HG02588 (cell line): Measurements from ENCODE around the gene USP40.

Experiments
- ATAC-seq: cut with Tn5 transposase; IDR thresholded peaks from one replicate; pipeline ENCODE4 v1.9.1; 2021; ENCODE audit warnings: mild to moderate bottlenecking, moderate library complexity; ENCODE audit not compliant: unreplicated experiment

Gene USP40

DNA sequence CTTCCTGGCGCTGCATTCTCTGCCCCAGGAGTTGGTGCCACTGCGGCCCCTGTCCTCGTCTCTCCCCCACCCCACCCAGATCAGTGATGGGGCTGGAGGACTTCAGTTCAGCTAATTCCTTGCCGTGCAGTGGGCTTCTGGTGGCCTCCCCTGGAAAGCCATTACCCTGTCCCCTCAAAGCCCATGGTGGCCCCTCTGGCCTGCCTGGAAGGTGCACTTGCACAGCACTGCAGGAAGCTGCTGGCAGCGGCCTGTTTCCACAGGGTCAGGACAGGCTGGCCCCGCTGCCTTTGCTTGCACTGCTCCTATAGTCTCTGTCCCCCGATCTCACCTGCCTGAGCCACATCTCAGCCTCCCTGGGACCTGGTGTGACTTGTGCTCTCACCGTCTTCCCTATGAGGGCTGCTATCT is 105.1 kb downstream of the USP40 start:
- ATAC-seq: no peak

DNA sequence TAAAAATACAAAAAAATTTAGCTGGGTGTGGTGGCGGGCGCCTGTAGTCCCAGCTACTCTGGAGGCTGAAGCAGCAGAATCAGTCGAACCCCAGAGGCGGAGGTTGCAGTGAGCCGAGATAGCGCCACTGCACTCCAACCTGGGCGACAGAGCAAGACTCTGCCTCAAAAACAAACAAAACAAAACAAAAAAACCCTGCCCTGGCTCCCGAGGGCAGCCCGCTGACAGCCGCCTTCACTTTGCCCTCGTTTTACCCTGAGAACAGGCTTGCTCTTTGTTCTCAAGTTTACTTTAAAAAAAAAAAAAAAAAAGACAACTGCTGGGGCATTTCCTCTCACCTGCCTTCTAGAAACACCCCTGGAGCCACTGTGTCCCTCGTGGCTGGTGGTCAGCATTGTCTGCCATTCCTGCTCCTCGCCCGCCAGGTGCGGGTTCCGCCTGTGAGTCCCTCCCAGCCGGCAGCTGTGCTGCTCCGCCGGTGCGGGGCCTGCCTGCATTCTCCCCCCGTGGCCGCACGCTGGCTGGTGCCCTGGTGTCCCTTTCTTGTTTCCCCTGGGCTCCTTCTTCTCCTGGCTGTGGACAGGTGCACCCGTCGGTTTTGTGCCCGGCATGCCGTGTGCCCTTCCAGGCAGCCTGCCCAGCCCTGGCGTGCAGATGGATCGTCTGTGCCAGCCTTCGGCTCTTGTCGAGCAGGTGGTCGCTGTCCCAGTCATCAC is 105.7 kb downstream of the USP40 start:
- no peak for ATAC-seq

DNA sequence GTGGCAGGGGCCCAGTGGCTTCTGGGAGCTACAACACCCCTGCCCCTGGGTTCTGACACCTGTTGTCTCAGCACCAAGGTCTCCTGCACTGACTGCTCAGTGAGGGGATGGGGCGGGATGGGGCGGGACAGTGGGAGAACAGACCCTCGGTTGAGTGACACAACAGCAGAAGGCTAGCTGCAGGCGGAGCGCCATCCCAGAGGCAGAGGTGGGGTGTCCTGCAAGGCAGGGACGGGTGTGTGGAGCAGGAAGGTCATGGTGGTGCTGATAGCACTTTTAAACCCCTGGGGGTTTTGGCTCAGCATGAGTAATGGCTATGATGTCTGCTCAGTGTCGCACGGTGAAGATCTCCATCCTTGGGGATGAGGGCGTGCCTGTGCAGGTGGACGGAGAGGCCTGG is 107.2 kb downstream of the USP40 start:
- no peak for ATAC-seq

DNA sequence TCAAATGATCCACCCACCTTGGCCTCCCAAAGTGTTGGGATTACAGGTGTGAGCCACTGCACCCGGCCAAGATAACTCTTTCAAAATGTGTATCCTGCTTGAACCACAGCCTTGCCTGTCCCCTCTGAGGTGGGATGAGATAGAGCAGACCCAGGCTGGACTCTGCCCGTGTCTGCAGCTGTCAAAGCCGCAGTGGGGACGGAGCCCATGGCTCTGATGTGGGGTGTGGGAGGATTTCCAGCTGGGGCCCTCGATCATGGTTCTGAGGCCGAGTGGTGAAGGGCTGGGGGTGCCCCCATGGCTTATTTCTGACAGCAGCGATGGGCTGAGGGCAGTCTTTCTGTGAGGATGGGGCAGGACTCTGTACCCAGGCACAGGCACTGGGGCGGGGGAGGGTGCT is 107.8 kb downstream of the USP40 start:
- ATAC-seq: no peak

DNA sequence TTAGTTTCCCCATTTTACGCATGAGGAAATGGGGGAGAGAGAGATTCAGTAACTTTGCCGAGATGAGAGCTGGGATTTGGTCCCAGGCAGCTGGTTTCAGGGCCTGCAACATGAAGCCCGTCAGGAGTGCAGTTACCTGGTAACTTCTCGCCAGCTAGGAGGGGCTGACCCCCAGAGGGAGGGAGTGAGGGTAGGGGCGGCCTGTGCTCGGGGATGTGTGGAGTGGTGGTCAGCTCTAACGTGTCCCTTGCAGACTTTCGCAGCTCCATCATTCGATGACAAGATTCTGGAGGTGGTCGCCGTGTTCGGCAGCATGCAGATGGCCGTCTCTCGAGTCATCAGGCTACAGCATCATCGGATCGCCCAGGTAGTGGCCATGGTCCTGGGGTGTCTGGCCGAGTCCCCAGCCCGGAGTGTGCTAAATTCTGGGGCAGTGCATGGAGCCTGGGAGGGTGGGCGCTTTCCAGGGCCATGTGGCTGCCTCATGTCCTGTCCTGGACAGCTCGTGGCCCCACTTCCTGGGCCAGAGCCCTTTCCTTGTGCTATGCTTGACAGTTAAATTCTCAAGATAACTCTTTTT is 108.5 kb downstream of the USP40 start:
- no peak for ATAC-seq

DNA sequence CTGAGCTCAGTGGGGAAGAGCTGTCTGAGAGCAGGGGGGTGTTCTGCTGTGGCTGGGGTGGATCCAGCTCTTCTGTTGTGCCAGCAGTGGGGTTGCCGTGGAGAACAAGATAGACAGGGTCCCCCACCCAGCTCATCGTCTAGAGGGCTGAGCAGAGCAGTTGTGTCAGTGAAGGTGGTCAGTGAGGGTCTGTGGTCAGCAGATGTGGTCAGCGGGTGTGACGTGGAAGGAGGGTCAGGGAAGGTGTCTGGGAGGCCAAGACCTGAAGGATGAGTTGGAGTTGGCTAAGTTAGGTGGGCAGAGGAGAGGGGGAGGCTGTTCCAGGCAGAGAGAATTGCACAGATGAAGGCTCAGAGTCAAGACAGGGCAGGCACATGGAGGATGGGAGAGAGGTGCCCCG is 109.2 kb downstream of the USP40 start:
- no peak for ATAC-seq

DNA sequence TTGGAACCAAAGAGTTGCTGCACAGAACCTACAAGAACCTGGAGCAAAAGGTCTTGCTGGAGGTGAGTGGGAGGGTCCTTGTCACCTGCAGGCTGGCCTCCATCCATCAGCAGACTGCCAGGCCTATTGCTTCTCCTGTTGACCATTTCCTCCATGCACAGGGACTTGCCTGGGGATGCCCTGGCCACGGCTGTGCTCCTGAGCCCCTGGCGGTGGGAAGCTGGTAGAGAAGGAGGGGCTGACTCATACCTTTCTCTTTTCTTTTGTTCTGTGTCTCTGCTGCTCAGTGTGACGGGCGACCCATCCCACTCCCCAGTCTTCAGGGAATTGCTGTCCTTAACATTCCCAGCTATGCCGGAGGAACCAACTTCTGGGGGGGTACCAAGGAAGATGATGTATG is 109.6 kb downstream of the USP40 start:
- ATAC-seq: no peak

DNA sequence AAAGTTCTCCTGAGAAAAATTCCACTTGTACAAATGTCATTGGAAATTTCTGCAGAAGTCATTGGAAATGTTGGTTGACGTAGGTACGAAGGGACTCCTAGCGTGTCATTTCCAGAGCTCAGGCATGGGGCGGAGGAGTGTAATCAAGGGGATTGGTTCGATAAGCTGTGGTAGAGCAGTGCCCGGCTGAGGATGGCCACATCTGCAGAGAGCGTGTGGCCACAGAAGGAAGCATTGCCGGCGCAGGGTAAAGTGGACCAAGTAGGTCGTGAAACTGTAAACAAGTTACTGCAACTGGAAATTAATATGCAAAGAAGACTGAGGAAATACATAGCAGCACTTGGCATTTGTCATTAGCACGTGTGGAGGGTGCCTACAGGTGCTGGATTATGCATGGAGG is 110.5 kb downstream of the USP40 start:
- no peak for ATAC-seq

GRCh38 chr2:233455491-233455890 is 111.1 kb downstream of the USP40 start:
- ATAC-seq: no peak

DNA sequence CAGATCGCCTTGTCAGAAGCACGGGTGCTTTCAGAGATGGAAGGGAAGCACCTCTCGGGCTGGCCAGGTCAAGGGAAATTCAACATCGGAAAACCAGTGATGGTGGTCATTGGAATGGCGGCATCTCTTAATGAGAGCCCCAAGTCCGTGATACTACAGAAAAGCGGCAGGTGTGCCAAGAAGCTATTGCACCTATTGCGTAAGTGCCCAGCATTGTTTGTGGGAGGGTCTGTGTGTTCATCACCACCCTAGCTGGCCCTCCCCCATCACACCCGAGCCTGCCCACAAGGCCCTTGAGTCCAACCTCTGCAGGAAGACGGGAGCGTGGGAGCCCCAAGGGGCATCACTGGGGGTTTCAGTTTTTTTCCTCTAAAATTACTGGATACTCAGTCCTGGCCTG is 111.6 kb downstream of the USP40 start:
- no peak for ATAC-seq

GRCh38 chr2:233453916-233454315 is 112.7 kb downstream of the USP40 start:
- no peak for ATAC-seq

DNA sequence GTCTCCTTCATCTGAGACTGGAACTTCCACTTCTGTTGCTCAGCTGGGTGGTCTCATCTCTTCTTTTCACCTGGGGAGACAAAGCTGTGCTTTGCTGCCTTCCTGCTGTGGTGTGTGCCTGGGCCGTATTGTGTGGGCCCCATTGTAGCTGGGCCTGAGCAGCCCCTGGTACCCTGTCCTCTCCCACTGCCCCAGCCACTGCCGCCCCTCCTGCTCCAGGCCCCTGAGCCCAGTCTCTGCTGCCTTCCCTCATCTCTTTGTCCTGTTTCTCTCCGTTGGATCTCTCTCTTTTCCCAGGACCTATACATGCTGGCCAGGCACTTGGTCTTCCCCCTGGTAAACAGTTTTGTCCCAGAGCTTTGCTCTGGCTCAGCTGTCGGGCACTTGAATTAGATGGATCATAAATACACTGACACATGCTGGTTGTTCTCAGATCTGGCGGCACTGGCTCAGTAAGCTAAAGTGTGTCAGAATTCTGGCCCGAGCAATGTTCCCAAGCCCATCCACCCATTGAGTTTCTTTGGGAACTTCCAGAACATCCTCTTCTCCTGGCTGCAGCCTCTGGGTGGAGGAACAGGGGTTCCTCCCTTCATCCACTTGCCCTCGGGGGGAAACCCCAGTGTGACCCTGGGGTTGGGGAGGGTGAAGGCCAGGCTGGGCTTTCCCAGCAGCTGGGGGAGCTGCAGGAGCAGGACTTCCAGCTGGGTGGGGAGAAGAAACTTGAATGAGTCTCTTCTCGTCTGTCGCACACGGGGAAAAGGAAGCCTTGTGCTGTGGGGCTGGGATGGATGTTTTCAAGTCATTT is 113.3 kb downstream of the USP40 start:
- no peak for ATAC-seq

DNA sequence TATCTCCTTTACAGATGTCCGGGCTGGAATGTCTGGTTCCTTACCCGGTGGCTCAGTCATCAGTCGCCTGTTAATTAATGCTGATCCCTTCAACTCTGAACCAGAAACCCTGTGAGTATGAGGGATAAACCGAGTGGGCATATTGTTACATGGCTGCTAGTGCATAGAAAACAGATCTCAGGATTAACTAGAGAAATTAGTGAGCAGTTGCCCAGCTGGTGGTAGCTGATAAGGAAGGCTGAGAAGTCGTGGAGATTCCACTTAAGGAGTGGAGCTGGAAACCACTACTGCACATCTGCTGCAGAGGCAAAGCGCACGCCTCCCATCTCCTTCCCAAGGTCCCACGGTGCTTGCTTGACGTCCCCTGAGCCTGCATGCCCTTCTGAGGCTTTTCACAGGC is 114.6 kb downstream of the USP40 start:
- ATAC-seq: no peak

- ATAC-seq: no peak
Observed at GRCh38 chr2:233450864-233451575, 115.6 kb downstream of the USP40 start.

GRCh38 chr2:233449921-233450863 is 116.4 kb downstream of the USP40 start:
- ATAC-seq: no peak

DNA sequence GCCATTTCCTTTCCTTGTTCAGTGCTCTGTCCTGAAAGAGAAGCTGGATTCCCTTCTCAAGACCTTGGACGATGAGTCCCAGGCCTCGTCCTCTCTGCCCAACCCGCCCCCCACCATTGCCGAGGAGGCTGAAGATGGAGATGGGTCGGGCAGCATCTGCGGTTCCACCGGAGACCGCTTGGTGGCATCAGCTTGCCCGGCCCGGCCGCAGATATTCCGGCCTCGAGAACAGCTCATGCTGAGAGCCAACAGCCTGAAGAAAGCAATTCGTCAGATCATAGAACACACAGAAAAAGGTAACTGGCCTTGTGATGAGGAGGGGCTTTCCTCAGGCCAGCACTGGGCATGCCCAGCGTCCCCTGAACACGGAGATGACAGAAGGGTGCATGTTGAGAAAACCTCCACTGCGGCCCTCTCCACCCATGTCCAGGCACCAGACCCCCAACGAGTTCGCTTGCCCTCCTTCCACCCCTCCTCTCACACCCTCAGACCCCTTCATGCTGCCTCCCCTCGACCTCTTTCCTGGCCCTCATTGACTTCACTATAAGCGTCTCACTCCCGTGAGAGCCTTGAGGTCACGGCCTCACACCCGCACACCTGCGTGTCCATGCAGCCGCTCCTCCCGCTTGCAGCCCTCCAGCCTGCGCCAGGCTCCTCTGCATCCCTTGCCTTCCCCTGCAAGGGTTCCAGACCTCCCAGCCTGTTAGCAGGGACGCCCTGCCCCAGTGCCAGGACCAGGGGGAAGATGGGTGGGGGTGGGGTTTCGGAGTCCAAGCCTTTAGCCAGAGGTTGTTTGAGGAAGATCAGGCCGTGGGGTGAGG is 117.3 kb downstream of the USP40 start:
- ATAC-seq: no peak

- ATAC-seq: no peak
Observed at GRCh38 chr2:233448575-233448974, 118.0 kb downstream of the USP40 start.

- no peak for ATAC-seq
Observed at GRCh38 chr2:233448220-233448559, 118.4 kb downstream of the USP40 start.

DNA sequence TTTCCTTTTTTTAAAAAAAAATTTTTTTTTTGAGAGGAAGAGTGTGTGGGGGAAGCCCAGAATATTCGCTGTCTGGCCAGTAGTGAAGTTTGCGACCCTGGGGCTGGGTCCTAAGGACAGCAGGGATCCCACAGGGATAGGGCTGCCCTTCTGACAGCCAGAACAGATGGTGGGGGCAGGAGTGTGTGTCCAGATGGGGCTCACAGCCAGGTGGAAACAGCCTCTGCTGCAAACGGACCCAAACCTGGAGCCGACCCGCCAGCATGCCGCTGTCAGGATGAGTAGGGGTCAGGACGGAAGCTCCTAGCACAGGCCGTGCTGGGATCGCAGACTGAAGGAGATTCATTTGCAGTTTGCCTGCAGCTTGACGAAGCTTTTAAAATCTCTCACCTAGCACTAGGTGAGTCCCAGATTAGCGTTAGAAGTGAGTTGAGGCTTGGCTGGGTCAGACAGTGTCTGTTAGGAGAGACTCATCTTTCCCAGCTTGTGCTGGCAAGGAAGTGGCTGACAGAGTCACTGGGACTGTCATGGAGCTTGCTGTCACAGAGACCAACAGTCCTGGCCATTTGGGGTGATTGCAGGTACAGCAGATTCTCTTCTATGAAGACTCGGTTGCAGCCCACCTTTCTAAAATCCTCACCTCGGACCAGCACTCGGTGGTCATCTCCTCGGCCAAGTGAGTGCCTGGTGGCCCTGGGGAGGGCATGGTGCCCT is 118.9 kb downstream of the USP40 start:
- no peak for ATAC-seq
